Ishikawa (cell line): ENCODE data around the gene FMNL2.

Experiments used
- CEBPB ChIP-seq: IDR thresholded peaks from 2 replicates; pipeline ENCODE4 v1.6.1; 2012
- EGR1 ChIP-seq: IDR thresholded peaks from 2 replicates; pipeline ENCODE4 v1.6.1; 2012
- EP300 ChIP-seq: IDR thresholded peaks from 2 replicates; pipeline ENCODE4 v1.6.1; 2012; ENCODE audit warnings: borderline replicate concordance
- FOXM1 ChIP-seq: IDR thresholded peaks from 2 replicates; pipeline ENCODE4 v1.6.1; 2012; ENCODE audit warnings: low read depth, borderline replicate concordance
- MAX ChIP-seq: IDR thresholded peaks from 2 replicates; pipeline ENCODE4 v1.6.1; 2012
- NFIC ChIP-seq: IDR thresholded peaks from 2 replicates; pipeline ENCODE4 v1.6.1; 2012
- RAD21 ChIP-seq: IDR thresholded peaks from 2 replicates; pipeline ENCODE4 v1.6.1; 2012; ENCODE audit warnings: low read depth
- REST ChIP-seq: IDR thresholded peaks from 2 replicates; pipeline ENCODE4 v1.6.1; 2012; ENCODE audit warnings: low read depth, mild to moderate bottlenecking
- TAF1 ChIP-seq: IDR thresholded peaks from 2 replicates; pipeline ENCODE4 v1.6.1; 2012; ENCODE audit warnings: low read depth, mild to moderate bottlenecking
- TCF12 ChIP-seq: IDR thresholded peaks from 2 replicates; pipeline ENCODE4 v1.6.1; 2012; ENCODE audit warnings: low read depth
- TEAD4 ChIP-seq: IDR thresholded peaks from 2 replicates; pipeline ENCODE4 v1.6.1; 2012
- YY1 ChIP-seq: IDR thresholded peaks from 2 replicates; pipeline ENCODE4 v1.6.1; 2012; ENCODE audit warnings: low read depth
- ZBTB7A ChIP-seq: IDR thresholded peaks from 2 replicates; pipeline ENCODE4 v1.6.1; 2012; ENCODE audit warnings: low read depth
- TF ChIP-seq, protein P1 (sequence below): IDR thresholded peaks from 2 replicates; pipeline ENCODE4 v1.6.1; 2012

DNA sequence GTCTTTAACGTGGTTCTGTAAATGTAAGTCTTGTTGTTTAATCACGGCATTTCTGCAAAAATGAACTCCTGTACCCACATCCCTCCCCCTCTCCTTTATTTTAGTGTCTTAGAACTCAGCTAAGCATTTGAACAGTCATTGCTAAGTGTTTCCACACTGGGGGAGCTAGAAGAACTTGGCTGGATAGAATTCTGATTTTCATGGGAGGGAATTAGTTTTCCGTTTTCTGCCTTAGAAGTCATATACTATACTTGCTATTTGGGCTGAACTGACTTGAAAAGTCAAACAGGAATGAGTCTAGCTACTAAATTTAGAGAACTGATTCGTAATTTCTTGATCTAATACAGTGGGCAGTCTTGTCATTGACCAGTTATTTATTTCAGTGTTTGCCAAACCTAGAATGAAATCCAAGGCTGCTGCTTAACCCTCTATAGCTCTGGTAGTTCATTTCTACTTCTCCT, 61.1 kb downstream of the FMNL2 start:
- no peak for TF ChIP-seq REST
- TF ChIP-seq YY1: no peak
- no peak for TF ChIP-seq RAD21
- no peak for TF ChIP-seq CEBPB
- TF ChIP-seq TCF12: no peak
- TF ChIP-seq EP300: no peak
- TF ChIP-seq, protein P1, sequence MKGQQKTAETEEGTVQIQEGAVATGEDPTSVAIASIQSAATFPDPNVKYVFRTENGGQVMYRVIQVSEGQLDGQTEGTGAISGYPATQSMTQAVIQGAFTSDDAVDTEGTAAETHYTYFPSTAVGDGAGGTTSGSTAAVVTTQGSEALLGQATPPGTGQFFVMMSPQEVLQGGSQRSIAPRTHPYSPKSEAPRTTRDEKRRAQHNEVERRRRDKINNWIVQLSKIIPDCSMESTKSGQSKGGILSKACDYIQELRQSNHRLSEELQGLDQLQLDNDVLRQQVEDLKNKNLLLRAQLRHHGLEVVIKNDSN: no peak
- no peak for TF ChIP-seq FOXM1
- TF ChIP-seq ZBTB7A: no peak
- TF ChIP-seq MAX: no peak
- TF ChIP-seq NFIC: no peak
- TF ChIP-seq EGR1: no peak
- TF ChIP-seq TAF1: no peak
- TF ChIP-seq TEAD4: no peak
